ENCODE measurements around the gene HOMER1.

Gene HOMER1

DNA sequence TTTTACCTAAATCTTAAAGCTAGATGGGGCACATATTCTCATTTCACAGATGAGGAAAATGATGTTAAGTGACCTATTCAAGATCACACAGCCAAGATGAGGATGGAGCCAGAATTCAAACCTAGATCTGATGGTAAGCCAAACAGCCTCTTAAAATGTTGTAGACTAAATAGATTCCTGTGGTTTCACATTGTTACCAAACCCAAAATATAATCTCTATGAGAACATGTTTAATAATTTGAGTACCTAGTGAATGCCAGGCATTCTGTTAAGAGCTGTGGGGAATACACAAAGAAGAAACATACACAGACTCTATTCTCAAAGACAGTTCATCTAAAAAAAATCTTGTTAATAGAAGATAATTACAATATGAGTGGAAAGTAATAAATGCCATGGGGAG is 25.2 kb downstream of the HOMER1 start:
- Histone ChIP-seq H3F3A (ENCODE audit: insufficient read depth) (no peaks in the 10 kb centered on the region), H2AFZ (ENCODE audit: low read depth, low read length, severe bottlenecking) (no peak overlapping the region), H3K36me3 (ENCODE audit: low read length) (no peaks in the 10 kb centered on the region), H3K79me2 (ENCODE audit: insufficient read depth, low read length) (no peaks in the 10 kb centered on the region), H3K4me2 (ENCODE audit: low read depth, low read length, poor library complexity, severe bottlenecking) (no peak overlapping the region), H3K27me3 (ENCODE audit: low read length) (no peaks in the 10 kb centered on the region), H3K9ac (ENCODE audit: low read length) (no peak overlapping the region), H3K9me3 (ENCODE audit: insufficient read depth, low read length) (no peaks in the 10 kb centered on the region), H3K4me3 (ENCODE audit: insufficient read depth, low read length, poor library complexity, severe bottlenecking) (no peak overlapping the region), H3K9me2 (replicated peaks; ENCODE audit: insufficient read depth, low read length) (no peaks in the 10 kb centered on the region), H4K20me1 (ENCODE audit: low read depth, low read length) (no peaks in the 10 kb centered on the region), H3K27ac (ENCODE audit: low read depth, low read length) (no peak overlapping the region)
- no peak for TF ChIP-seq EZH2phosphoT487 (conservative IDR thresholded peaks at IDR 0.05; ENCODE audit: low read length)
- no peak for TF ChIP-seq CTCF (IDR thresholded peaks at IDR 0.05; ENCODE audit: insufficient read depth, low read length, poor library complexity, severe bottlenecking)

- Histone ChIP-seq H3K4me2 (ENCODE audit: low read depth, low read length, poor library complexity, severe bottlenecking) (no peak overlapping the region), H3K9me2 (replicated peaks; ENCODE audit: insufficient read depth, low read length) (no peaks in the 10 kb centered on the region), H3K27ac (ENCODE audit: low read depth, low read length) (no peak overlapping the region), H3K4me3 (ENCODE audit: insufficient read depth, low read length, poor library complexity, severe bottlenecking) (no peak overlapping the region), H3K79me2 (ENCODE audit: insufficient read depth, low read length) (no peaks in the 10 kb centered on the region), H3K9ac (ENCODE audit: low read length) (no peak overlapping the region), H3K27me3 (ENCODE audit: low read length) (no peaks in the 10 kb centered on the region), H3K9me3 (ENCODE audit: insufficient read depth, low read length) (no peaks in the 10 kb centered on the region), H3F3A (ENCODE audit: insufficient read depth) (no peaks in the 10 kb centered on the region), H3K36me3 (ENCODE audit: low read length) (no peaks in the 10 kb centered on the region), H4K20me1 (ENCODE audit: low read depth, low read length) (no peaks in the 10 kb centered on the region), H2AFZ (ENCODE audit: low read depth, low read length, severe bottlenecking) (no peak overlapping the region)
- TF ChIP-seq EZH2phosphoT487 (conservative IDR thresholded peaks at IDR 0.05; ENCODE audit: low read length), result no peak
- no peak for TF ChIP-seq CTCF (IDR thresholded peaks at IDR 0.05; ENCODE audit: insufficient read depth, low read length, poor library complexity, severe bottlenecking)
These were observed 25.9 kb downstream of the HOMER1 start for GRCh38 chr5:79488058-79488457.

DNA sequence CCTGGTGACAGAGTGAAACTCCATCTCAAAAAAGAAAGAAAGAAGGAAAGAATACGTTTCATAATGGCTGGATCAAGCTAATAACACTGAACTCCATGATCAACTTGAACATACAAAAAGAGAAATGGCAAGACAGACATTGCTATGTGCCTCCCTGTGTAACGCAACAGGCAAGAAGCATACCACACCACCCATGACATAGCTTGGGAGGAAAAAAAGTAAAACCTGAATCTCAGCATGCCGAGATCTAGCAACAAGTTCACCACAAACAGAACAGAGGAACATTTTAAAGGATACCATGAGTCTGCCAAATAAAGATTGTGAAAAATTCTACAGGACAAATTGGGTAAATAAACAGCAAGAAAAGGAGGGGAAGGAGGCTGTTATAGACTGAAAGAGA is 26.7 kb downstream of the HOMER1 start:
- Histone ChIP-seq H2AFZ (ENCODE audit: low read depth, low read length, severe bottlenecking) (no peak overlapping the region), H3K9me3 (ENCODE audit: insufficient read depth, low read length) (no peaks in the 10 kb centered on the region), H3K4me3 (ENCODE audit: insufficient read depth, low read length, poor library complexity, severe bottlenecking) (no peak overlapping the region), H3K9ac (ENCODE audit: low read length) (no peak overlapping the region), H3K27me3 (ENCODE audit: low read length) (no peaks in the 10 kb centered on the region), H3F3A (ENCODE audit: insufficient read depth) (no peaks in the 10 kb centered on the region), H3K27ac (ENCODE audit: low read depth, low read length) (no peak overlapping the region), H3K9me2 (replicated peaks; ENCODE audit: insufficient read depth, low read length) (no peaks in the 10 kb centered on the region), H4K20me1 (ENCODE audit: low read depth, low read length) (no peaks in the 10 kb centered on the region), H3K79me2 (ENCODE audit: insufficient read depth, low read length) (no peaks in the 10 kb centered on the region), H3K36me3 (ENCODE audit: low read length) (no peaks in the 10 kb centered on the region), H3K4me2 (ENCODE audit: low read depth, low read length, poor library complexity, severe bottlenecking) (no peak overlapping the region)
- TF ChIP-seq CTCF (IDR thresholded peaks at IDR 0.05; ENCODE audit: insufficient read depth, low read length, poor library complexity, severe bottlenecking) (no peak), EZH2phosphoT487 (conservative IDR thresholded peaks at IDR 0.05; ENCODE audit: low read length) (no peak)

DNA sequence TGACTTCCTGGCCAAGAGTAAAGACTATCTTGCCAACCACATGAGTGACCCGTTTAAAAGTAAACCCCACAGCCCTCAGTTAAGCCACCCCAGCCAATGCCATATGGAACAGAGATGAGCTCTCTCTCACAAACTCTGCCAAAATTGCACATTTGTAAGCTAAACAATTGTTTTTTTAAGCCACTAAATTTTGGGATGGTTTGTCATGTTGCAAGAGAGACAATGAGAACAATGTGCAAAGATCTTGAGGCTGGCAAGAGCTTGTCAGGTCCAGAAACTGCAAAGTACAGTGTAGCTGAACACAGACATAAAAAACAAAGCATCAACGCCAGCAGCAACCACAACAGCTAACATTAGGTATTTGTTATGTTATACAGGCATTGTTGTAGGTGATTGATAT is 27.8 kb downstream of the HOMER1 start:
- Histone ChIP-seq H3K9ac (ENCODE audit: low read length) (no peak overlapping the region), H3K9me3 (ENCODE audit: insufficient read depth, low read length) (no peaks in the 10 kb centered on the region), H3F3A (ENCODE audit: insufficient read depth) (no peaks in the 10 kb centered on the region), H4K20me1 (ENCODE audit: low read depth, low read length) (no peaks in the 10 kb centered on the region), H3K9me2 (replicated peaks; ENCODE audit: insufficient read depth, low read length) (no peaks in the 10 kb centered on the region), H3K79me2 (ENCODE audit: insufficient read depth, low read length) (no peaks in the 10 kb centered on the region), H3K27me3 (ENCODE audit: low read length) (no peaks in the 10 kb centered on the region), H3K36me3 (ENCODE audit: low read length) (no peaks in the 10 kb centered on the region), H3K4me3 (ENCODE audit: insufficient read depth, low read length, poor library complexity, severe bottlenecking) (no peak overlapping the region), H2AFZ (ENCODE audit: low read depth, low read length, severe bottlenecking) (no peak overlapping the region), H3K27ac (ENCODE audit: low read depth, low read length) (no peak overlapping the region), H3K4me2 (ENCODE audit: low read depth, low read length, poor library complexity, severe bottlenecking) (no peak overlapping the region)
- no peak for TF ChIP-seq EZH2phosphoT487 (conservative IDR thresholded peaks at IDR 0.05; ENCODE audit: low read length)
- no peak for TF ChIP-seq CTCF (IDR thresholded peaks at IDR 0.05; ENCODE audit: insufficient read depth, low read length, poor library complexity, severe bottlenecking)

Measured in SU-DHL-6 (cell line).